ENCODE measurements around the gene BRPF1. TPM values are rescaled to one million over a fixed set of nuclear protein-coding genes. Genes with fewer than 3 reads are reported as not detected.

Gene BRPF1
- total and polyA plus RNA-seq, 2 experiments from 2014 or later: 8.0 to 24.7 TPM

GRCh38 chr3:9781978-9782603, 50.6 kb downstream of the BRPF1 start:
- no peak for DNase-seq (ENCODE audit: low spot score)
- TF ChIP-seq, protein P1, sequence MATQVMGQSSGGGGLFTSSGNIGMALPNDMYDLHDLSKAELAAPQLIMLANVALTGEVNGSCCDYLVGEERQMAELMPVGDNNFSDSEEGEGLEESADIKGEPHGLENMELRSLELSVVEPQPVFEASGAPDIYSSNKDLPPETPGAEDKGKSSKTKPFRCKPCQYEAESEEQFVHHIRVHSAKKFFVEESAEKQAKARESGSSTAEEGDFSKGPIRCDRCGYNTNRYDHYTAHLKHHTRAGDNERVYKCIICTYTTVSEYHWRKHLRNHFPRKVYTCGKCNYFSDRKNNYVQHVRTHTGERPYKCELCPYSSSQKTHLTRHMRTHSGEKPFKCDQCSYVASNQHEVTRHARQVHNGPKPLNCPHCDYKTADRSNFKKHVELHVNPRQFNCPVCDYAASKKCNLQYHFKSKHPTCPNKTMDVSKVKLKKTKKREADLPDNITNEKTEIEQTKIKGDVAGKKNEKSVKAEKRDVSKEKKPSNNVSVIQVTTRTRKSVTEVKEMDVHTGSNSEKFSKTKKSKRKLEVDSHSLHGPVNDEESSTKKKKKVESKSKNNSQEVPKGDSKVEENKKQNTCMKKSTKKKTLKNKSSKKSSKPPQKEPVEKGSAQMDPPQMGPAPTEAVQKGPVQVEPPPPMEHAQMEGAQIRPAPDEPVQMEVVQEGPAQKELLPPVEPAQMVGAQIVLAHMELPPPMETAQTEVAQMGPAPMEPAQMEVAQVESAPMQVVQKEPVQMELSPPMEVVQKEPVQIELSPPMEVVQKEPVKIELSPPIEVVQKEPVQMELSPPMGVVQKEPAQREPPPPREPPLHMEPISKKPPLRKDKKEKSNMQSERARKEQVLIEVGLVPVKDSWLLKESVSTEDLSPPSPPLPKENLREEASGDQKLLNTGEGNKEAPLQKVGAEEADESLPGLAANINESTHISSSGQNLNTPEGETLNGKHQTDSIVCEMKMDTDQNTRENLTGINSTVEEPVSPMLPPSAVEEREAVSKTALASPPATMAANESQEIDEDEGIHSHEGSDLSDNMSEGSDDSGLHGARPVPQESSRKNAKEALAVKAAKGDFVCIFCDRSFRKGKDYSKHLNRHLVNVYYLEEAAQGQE (IDR thresholded peaks at IDR 0.05; ENCODE audit: unreplicated experiment): no peak
- TF ChIP-seq, protein P2, sequence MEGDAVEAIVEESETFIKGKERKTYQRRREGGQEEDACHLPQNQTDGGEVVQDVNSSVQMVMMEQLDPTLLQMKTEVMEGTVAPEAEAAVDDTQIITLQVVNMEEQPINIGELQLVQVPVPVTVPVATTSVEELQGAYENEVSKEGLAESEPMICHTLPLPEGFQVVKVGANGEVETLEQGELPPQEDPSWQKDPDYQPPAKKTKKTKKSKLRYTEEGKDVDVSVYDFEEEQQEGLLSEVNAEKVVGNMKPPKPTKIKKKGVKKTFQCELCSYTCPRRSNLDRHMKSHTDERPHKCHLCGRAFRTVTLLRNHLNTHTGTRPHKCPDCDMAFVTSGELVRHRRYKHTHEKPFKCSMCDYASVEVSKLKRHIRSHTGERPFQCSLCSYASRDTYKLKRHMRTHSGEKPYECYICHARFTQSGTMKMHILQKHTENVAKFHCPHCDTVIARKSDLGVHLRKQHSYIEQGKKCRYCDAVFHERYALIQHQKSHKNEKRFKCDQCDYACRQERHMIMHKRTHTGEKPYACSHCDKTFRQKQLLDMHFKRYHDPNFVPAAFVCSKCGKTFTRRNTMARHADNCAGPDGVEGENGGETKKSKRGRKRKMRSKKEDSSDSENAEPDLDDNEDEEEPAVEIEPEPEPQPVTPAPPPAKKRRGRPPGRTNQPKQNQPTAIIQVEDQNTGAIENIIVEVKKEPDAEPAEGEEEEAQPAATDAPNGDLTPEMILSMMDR (conservative IDR thresholded peaks at IDR 0.05; ENCODE audit: low read depth in 2 of 2): no peak
- no peak for TF ChIP-seq POLR2AphosphoS5 (IDR thresholded peaks at IDR 0.05; ENCODE audit: low read depth)
- TF ChIP-seq EZH2 (IDR thresholded peaks at IDR 0.05; ENCODE audit: low read depth, unreplicated experiment): no peak
- no peak for TF ChIP-seq CREB1 (CRISPR knock-in tag; IDR thresholded peaks at IDR 0.05; ENCODE audit: low read depth)
- no peak for TF ChIP-seq NANOG (IDR thresholded peaks at IDR 0.05; ENCODE audit: borderline replicate concordance)
- TF ChIP-seq ZNF114 (CRISPR knock-in tag; IDR thresholded peaks at IDR 0.05): no peak
- TF ChIP-seq EZH2phosphoT487 (IDR thresholded peaks at IDR 0.05; ENCODE audit: unreplicated experiment): no peak
- TF ChIP-seq STAT1 (IDR thresholded peaks at IDR 0.05; ENCODE audit: unreplicated experiment): no peak
- TF ChIP-seq, protein P3, sequence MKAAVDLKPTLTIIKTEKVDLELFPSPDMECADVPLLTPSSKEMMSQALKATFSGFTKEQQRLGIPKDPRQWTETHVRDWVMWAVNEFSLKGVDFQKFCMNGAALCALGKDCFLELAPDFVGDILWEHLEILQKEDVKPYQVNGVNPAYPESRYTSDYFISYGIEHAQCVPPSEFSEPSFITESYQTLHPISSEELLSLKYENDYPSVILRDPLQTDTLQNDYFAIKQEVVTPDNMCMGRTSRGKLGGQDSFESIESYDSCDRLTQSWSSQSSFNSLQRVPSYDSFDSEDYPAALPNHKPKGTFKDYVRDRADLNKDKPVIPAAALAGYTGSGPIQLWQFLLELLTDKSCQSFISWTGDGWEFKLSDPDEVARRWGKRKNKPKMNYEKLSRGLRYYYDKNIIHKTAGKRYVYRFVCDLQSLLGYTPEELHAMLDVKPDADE (IDR thresholded peaks at IDR 0.05): no peak
- TF ChIP-seq, protein P4, sequence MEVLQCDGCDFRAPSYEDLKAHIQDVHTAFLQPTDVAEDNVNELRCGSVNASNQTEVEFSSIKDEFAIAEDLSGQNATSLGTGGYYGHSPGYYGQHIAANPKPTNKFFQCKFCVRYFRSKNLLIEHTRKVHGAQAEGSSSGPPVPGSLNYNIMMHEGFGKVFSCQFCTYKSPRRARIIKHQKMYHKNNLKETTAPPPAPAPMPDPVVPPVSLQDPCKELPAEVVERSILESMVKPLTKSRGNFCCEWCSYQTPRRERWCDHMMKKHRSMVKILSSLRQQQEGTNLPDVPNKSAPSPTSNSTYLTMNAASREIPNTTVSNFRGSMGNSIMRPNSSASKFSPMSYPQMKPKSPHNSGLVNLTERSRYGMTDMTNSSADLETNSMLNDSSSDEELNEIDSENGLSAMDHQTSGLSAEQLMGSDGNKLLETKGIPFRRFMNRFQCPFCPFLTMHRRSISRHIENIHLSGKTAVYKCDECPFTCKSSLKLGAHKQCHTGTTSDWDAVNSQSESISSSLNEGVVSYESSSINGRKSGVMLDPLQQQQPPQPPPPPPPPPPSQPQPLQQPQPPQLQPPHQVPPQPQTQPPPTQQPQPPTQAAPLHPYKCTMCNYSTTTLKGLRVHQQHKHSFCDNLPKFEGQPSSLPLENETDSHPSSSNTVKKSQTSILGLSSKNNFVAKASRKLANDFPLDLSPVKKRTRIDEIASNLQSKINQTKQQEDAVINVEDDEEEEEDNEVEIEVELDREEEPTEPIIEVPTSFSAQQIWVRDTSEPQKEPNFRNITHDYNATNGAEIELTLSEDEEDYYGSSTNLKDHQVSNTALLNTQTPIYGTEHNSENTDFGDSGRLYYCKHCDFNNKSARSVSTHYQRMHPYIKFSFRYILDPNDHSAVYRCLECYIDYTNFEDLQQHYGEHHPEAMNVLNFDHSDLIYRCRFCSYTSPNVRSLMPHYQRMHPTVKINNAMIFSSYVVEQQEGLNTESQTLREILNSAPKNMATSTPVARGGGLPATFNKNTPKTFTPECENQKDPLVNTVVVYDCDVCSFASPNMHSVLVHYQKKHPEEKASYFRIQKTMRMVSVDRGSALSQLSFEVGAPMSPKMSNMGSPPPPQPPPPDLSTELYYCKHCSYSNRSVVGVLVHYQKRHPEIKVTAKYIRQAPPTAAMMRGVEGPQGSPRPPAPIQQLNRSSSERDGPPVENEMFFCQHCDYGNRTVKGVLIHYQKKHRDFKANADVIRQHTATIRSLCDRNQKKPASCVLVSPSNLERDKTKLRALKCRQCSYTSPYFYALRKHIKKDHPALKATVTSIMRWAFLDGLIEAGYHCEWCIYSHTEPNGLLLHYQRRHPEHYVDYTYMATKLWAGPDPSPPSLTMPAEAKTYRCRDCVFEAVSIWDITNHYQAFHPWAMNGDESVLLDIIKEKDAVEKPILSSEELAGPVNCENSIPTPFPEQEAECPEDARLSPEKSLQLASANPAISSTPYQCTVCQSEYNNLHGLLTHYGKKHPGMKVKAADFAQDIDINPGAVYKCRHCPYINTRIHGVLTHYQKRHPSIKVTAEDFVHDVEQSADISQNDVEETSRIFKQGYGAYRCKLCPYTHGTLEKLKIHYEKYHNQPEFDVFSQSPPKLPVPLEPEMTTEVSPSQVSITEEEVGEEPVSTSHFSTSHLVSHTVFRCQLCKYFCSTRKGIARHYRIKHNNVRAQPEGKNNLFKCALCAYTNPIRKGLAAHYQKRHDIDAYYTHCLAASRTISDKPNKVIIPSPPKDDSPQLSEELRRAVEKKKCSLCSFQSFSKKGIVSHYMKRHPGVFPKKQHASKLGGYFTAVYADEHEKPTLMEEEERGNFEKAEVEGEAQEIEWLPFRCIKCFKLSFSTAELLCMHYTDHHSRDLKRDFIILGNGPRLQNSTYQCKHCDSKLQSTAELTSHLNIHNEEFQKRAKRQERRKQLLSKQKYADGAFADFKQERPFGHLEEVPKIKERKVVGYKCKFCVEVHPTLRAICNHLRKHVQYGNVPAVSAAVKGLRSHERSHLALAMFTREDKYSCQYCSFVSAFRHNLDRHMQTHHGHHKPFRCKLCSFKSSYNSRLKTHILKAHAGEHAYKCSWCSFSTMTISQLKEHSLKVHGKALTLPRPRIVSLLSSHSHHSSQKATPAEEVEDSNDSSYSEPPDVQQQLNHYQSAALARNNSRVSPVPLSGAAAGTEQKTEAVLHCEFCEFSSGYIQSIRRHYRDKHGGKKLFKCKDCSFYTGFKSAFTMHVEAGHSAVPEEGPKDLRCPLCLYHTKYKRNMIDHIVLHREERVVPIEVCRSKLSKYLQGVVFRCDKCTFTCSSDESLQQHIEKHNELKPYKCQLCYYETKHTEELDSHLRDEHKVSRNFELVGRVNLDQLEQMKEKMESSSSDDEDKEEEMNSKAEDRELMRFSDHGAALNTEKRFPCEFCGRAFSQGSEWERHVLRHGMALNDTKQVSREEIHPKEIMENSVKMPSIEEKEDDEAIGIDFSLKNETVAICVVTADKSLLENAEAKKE (CRISPR knock-in tag; IDR thresholded peaks at IDR 0.05): no peak
- no peak for TF ChIP-seq JUNB (IDR thresholded peaks at IDR 0.05; ENCODE audit: unreplicated experiment)
- TF ChIP-seq ZNF331 (CRISPR knock-in tag; IDR thresholded peaks at IDR 0.05; ENCODE audit: low read depth): no peak
- no peaks in the 10 kb centered on the region; the same call in 1 of the 2 replicates for H4K20me1 ChIP-seq (replicated peaks; ENCODE audit: insufficient read depth)
- Mint-ChIP-seq H3K27me3 (ENCODE audit: insufficient read depth, low read depth, poor library complexity) (peaks cover 12% of the 10 kb centered on the region), H3K4me1 (no peaks in the 10 kb centered on the region), H3K27ac (no peak overlapping the region), H3K9me3 (no peaks in the 10 kb centered on the region), H3K4me3 (no peak overlapping the region), H3K36me3 (ENCODE audit: low read depth) (peaks cover 54% of the 10 kb centered on the region)
- 0 out of 2 replicates have a peak, but pooled peaks cover 2% of the 10 kb centered on the region for H3F3A ChIP-seq (replicated peaks; ENCODE audit: low read depth)
- H3K4me1 ChIP-seq (ENCODE audit: insufficient read depth): no peaks in the 10 kb centered on the region
- H3K27ac ChIP-seq (ENCODE audit: low read depth): no peak overlapping the region
- no peak overlapping the region for H2AFZ ChIP-seq
- H3K27me3 ChIP-seq (ENCODE audit: insufficient read depth): no peaks in the 10 kb centered on the region
- no peak overlapping the region for H3K4me3 ChIP-seq
- no peak overlapping the region for H3K4me2 ChIP-seq
- H3K36me3 ChIP-seq (ENCODE audit: insufficient read depth): peaks cover 6% of the 10 kb centered on the region; the same call in 1 of the 2 replicates
- no peaks in the 10 kb centered on the region for H3K9me2 ChIP-seq (ENCODE audit: insufficient read depth)
- ATAC-seq: no peak
- H3K79me2 ChIP-seq (replicated peaks; ENCODE audit: insufficient read depth): no peaks in the 10 kb centered on the region
